Neural crest cell (in vitro differentiated cells): ENCODE data around the gene GATA3. TPM values are rescaled to one million over a fixed set of nuclear protein-coding genes. Genes with fewer than 3 reads are reported as not detected.

ENCODE experiments used
- DNase-seq: peaks from one replicate; pipeline ENCODE4 v3.0.0; 2021; ENCODE audit warnings: low read depth, mixed read lengths, low spot score
- H3K27ac Mint-ChIP-seq: one replicate; pipeline ENCODE4 v1.8.0; 2021; ENCODE audit warnings: mild to moderate bottlenecking, mixed read lengths; ENCODE audit not compliant: unreplicated experiment
- H3K27me3 Mint-ChIP-seq: 2 replicates; pipeline ENCODE4 v1.8.0; 2021; ENCODE audit warnings: low read depth, mild to moderate bottlenecking, mixed read lengths
- H3K36me3 Mint-ChIP-seq: 2 replicates; pipeline ENCODE4 v1.8.0; 2021; ENCODE audit warnings: low read depth, mild to moderate bottlenecking, mixed read lengths
- H3K4me1 Mint-ChIP-seq: 2 replicates; pipeline ENCODE4 v1.8.0; 2021; ENCODE audit warnings: mixed read lengths
- H3K4me3 Mint-ChIP-seq: one replicate; pipeline ENCODE4 v1.8.0; 2021; ENCODE audit warnings: mild to moderate bottlenecking, mixed read lengths
- H3K9me3 Mint-ChIP-seq: 2 replicates; pipeline ENCODE4 v1.8.0; 2021; ENCODE audit warnings: mixed read lengths
- CTCF ChIP-seq: fragments of 200-600 bp; sonication (generic); conservative IDR thresholded peaks from 2 replicates; pipeline ENCODE4 v1.5.0; 2021; ENCODE audit warnings: antibody characterized with exemption, mild to moderate bottlenecking
- long read RNA-seq: library from polyadenylated mRNA; unstranded; transcript quantifications from one replicate; pipeline ENCODE4 v2.0.0, GENCODE V29; 2020
- total RNA-seq: library from RNA; stranded (reverse); gene quantifications from 2 replicates; pipeline ENCODE4 v1.2.1, GENCODE V29; 2021

Gene GATA3
- total RNA-seq = 0.35 and 0.39 TPM in 2 replicates
- long read RNA-seq = 0 reads

GRCh38 chr10:8054494-8055407 is at the start of gene GATA3:
Gene GATA3, plus strand, starts transcription at chr10:8054688. Its CDS starts 968 bp downstream, at chr10:8055656.
- no peak for TF ChIP-seq CTCF
- Mint-ChIP-seq H3K27me3 (peaks cover 95% of the 10 kb centered on the region), H3K9me3 (no peaks in the 10 kb centered on the region), H3K36me3 (peaks cover 2% of the 10 kb centered on the region), H3K4me3 (peak within 1 kb of the TSS; percentile 87), H3K4me1 (peaks cover 17% of the 10 kb centered on the region), H3K27ac (no peak within 1 kb of the TSS)
- DNase-seq = no peak

GRCh38 chr10:8006274-8006999 is 48.1 kb upstream of the GATA3 start:
- H3K4me3 Mint-ChIP-seq = no peak overlapping the region
- no peak for DNase-seq
- no peak for TF ChIP-seq CTCF
- no peaks in the 10 kb centered on the region for H3K27me3 Mint-ChIP-seq
- peaks cover 23% of the 10 kb centered on the region for H3K36me3 Mint-ChIP-seq
- H3K9me3 Mint-ChIP-seq = peaks cover 7% of the 10 kb centered on the region
- no peaks in the 10 kb centered on the region for H3K4me1 Mint-ChIP-seq
- H3K27ac Mint-ChIP-seq = no peak overlapping the region

- Mint-ChIP-seq H3K9me3 (peaks cover 4% of the 10 kb centered on the region), H3K27me3 (no peaks in the 10 kb centered on the region), H3K27ac (no peak overlapping the region), H3K4me3 (no peak overlapping the region), H3K4me1 (no peaks in the 10 kb centered on the region), H3K36me3 (peaks cover 20% of the 10 kb centered on the region)
- no peak for DNase-seq
- TF ChIP-seq CTCF = no peak
These were observed 45.5 kb upstream of the GATA3 start for GRCh38 chr10:8009031-8009430.

GRCh38 chr10:8013006-8013405 is 41.5 kb upstream of the GATA3 start:
- DNase-seq = no peak
- Mint-ChIP-seq H3K9me3 (no peaks in the 10 kb centered on the region), H3K36me3 (peaks cover 10% of the 10 kb centered on the region), H3K27me3 (no peaks in the 10 kb centered on the region), H3K4me1 (no peaks in the 10 kb centered on the region), H3K27ac (no peak overlapping the region), H3K4me3 (no peak overlapping the region)
- no peak for TF ChIP-seq CTCF

- H3K36me3 Mint-ChIP-seq = peaks cover 10% of the 10 kb centered on the region
- no peak overlapping the region for H3K4me3 Mint-ChIP-seq
- no peaks in the 10 kb centered on the region for H3K9me3 Mint-ChIP-seq
- DNase-seq = no peak
- H3K4me1 Mint-ChIP-seq = no peaks in the 10 kb centered on the region
- no peak overlapping the region for H3K27ac Mint-ChIP-seq
- no peak for TF ChIP-seq CTCF
- no peaks in the 10 kb centered on the region for H3K27me3 Mint-ChIP-seq
These were observed 40.9 kb upstream of the GATA3 start for GRCh38 chr10:8013619-8014018.
